Endothelial cell of umbilical vein (primary cell): Measurements from ENCODE around the gene MALSU1. TPM values are rescaled to one million over a fixed set of nuclear protein-coding genes. Genes with fewer than 3 reads are reported as not detected.

ENCODE experiments used
- BruUV-seq: library from RNA; stranded (reverse); fragments of 400-500 nt; replicated peaks from 2 replicates; lab custom pipeline; 2021; lab: Mats Ljungman, UMichigan
- CTCF ChIA-PET: fragments of 300-600, 350-600 bp; sonication (Branson Sonifier 250); formaldehyde crosslinking; loops from one replicate; lab custom pipeline; 2021; ENCODE audit warnings: antibody characterized with exemption, inconsistent platforms; lab: Charles Lee
- POLR2A ChIA-PET: fragments of 300-600, 350-600 bp; sonication (Branson Sonifier 250); formaldehyde crosslinking; loops from one replicate; lab custom pipeline; 2021; ENCODE audit warnings: antibody characterized with exemption, inconsistent platforms; lab: Charles Lee
- DNase-seq: peaks from one replicate; pipeline ENCODE4 v3.0.0-alpha.2; 2011; ENCODE audit warnings: low read depth, low spot score
- FAIRE-seq: peaks from 2 replicates; lab custom pipeline; 2011; peaks lifted over from hg19 to GRCh38; lab: Jason Lieb, UNC
- H2AFZ ChIP-seq: 2 replicates; pipeline ENCODE4 v1.6.0; 2012; ENCODE audit warnings: low read depth, low read length, control low read depth, inconsistent platforms
- H3K27ac ChIP-seq: 2 replicates; pipeline ENCODE4 v1.5.1; 2011; ENCODE audit warnings: low read depth, mild to moderate bottlenecking, control low read depth, low read length, moderate library complexity; ENCODE audit not compliant: insufficient read depth
- H3K27me3 ChIP-seq, 2 experiments: 2 replicates each; pipeline versions ENCODE4 v1.6.0 to v1.6.1; 2011; ENCODE audit warnings: low read length in 2 of 2, mixed read lengths in 1 of 2; ENCODE audit not compliant: control insufficient read depth in 2 of 2, insufficient read depth in 2 of 2
- H3K36me3 ChIP-seq, 2 experiments: 2 replicates in 1 of 2; 3 replicates in 1 of 2; pipeline ENCODE4 v1.5.1; 2011; ENCODE audit warnings: low read length in 2 of 2, mild to moderate bottlenecking in 1 of 2, moderate library complexity in 1 of 2; ENCODE audit not compliant: control insufficient read depth in 2 of 2, insufficient read depth in 2 of 2; ENCODE audit errors: extremely low read depth in 1 of 2
- H3K4me1 ChIP-seq: 3 replicates; pipeline ENCODE4 v1.5.1; 2011; ENCODE audit warnings: mild to moderate bottlenecking, low read length; ENCODE audit not compliant: control insufficient read depth, insufficient read depth; ENCODE audit errors: extremely low read depth
- H3K4me2 ChIP-seq: 2 replicates; pipeline ENCODE4 v1.6.1; 2011; ENCODE audit warnings: low read length, control low read depth, mixed read lengths; ENCODE audit not compliant: insufficient read depth
- H3K4me3 ChIP-seq, 3 experiments: fragments of 200-600 bp in 1 of 3; sonication (generic), shearing (Covaris generic) in 1 of 3; replicated peaks in 1 of 3; 2 replicates each; pipeline ENCODE4 v1.5.1; 2011 to 2016; ENCODE audit warnings: control low read depth in 3 of 3, low read length in 3 of 3, mild to moderate bottlenecking in 2 of 3, inconsistent platforms in 1 of 3, low read depth in 1 of 3, moderate library complexity in 1 of 3; ENCODE audit not compliant: insufficient read depth in 1 of 3
- H3K79me2 ChIP-seq: 2 replicates; pipeline ENCODE4 v1.6.0; 2012; ENCODE audit warnings: low read length, inconsistent platforms; ENCODE audit not compliant: control insufficient read depth, insufficient read depth
- H3K9ac ChIP-seq: replicated peaks from 2 replicates; pipeline ENCODE3; 2011; ENCODE audit warnings: low read length, control low read depth; ENCODE audit not compliant: insufficient read depth; ENCODE audit errors: extremely low read depth
- H3K9me1 ChIP-seq: replicated peaks from 3 replicates; pipeline ENCODE4 v1.6.0; 2011; ENCODE audit warnings: mild to moderate bottlenecking, low read length; ENCODE audit not compliant: control insufficient read depth, insufficient read depth; ENCODE audit errors: extremely low read depth
- H3K9me3 ChIP-seq: replicated peaks from 2 replicates; pipeline ENCODE4 v1.5.1; 2012; ENCODE audit warnings: low read length, inconsistent platforms; ENCODE audit not compliant: control insufficient read depth, insufficient read depth
- H4K20me1 ChIP-seq: replicated peaks from 2 replicates; pipeline ENCODE3; 2011; ENCODE audit warnings: mild to moderate bottlenecking, low read length; ENCODE audit not compliant: control insufficient read depth, insufficient read depth; ENCODE audit errors: extremely low read depth
- EZH2 ChIP-seq: IDR thresholded peaks from 2 replicates; pipeline ENCODE4 v1.6.1; 2012; ENCODE audit warnings: borderline replicate concordance, low read depth, mild to moderate bottlenecking, moderate library complexity, low read length, inconsistent platforms; ENCODE audit not compliant: severe bottlenecking
- FOS ChIP-seq: IDR thresholded peaks from 2 replicates; pipeline ENCODE4 v1.6.1; 2011; ENCODE audit warnings: mild to moderate bottlenecking, low read length, moderate library complexity, borderline replicate concordance; ENCODE audit not compliant: insufficient read depth
- MAX ChIP-seq: IDR thresholded peaks from 2 replicates; pipeline ENCODE4 v1.6.1; 2011; ENCODE audit not compliant: insufficient read depth, insufficient read length
- MYC ChIP-seq: IDR thresholded peaks from one replicate; pipeline ENCODE4 v1.6.1; 2011; ENCODE audit warnings: mild to moderate bottlenecking, low read depth, low read length
- POLR2A ChIP-seq: IDR thresholded peaks from 2 replicates; pipeline ENCODE4 v1.6.1; 2012; ENCODE audit warnings: low read depth, mild to moderate bottlenecking, control low read depth, low read length
- POLR2AphosphoS5 ChIP-seq: IDR thresholded peaks from 2 replicates; pipeline ENCODE4 v1.6.1; 2012; ENCODE audit warnings: low read depth, mild to moderate bottlenecking, control low read depth, low read length, moderate library complexity; ENCODE audit not compliant: insufficient read depth
- dilution Hi-C: fragments of 300-500 bp; cut with MboI; formaldehyde crosslinking; loops from one replicate; pipeline ENCODE4 v1.15.0; 2019; ENCODE audit warnings: low sequenced_read_pairs; ENCODE audit not compliant: extremely low pct_ligation_motif_present
- intact Hi-C: fragments of 100-400 bp; cut with micrococcal nuclease; formaldehyde crosslinking; loops from one replicate; pipeline ENCODE4 v1.10.0; 2022
- polyA plus RNA-seq, 4 experiments: library from polyadenylated mRNA; depleted of rRNA in 3 of 4; stranded (reverse) in 3 of 4; unstranded in 1 of 4; fragments of >200 nt; gene quantifications; 2 replicates each; pipeline versions ENCODE4 v1.2.1 to v1.2.3, GENCODE V29; 2011 to 2012; ENCODE audit warnings: missing spikeins in 1 of 4
- total RNA-seq: library from RNA; stranded (reverse); gene quantifications from 2 replicates; pipeline ENCODE4 v1.2.3, GENCODE V29; 2021
- TF ChIP-seq, protein P1 (sequence below), 2 donors: IDR thresholded peaks; 1 replicate in 1 of 2; 2 replicates in 1 of 2; pipeline ENCODE4 v1.5.1; 2011; ENCODE audit warnings: low read length in 2 of 2, mild to moderate bottlenecking in 2 of 2, moderate library complexity in 2 of 2, control low read depth in 1 of 2, inconsistent platforms in 1 of 2, low read depth in 1 of 2; ENCODE audit not compliant: insufficient read depth in 1 of 2; ENCODE audit errors: extremely low read depth in 1 of 2

The MALSU1 gene
- total and polyA plus RNA-seq, 2 donors (not counting 3 experiments of a cell fraction or from before 2014, with no cell fraction given), result 62.6 to 68.0 TPM

DNA sequence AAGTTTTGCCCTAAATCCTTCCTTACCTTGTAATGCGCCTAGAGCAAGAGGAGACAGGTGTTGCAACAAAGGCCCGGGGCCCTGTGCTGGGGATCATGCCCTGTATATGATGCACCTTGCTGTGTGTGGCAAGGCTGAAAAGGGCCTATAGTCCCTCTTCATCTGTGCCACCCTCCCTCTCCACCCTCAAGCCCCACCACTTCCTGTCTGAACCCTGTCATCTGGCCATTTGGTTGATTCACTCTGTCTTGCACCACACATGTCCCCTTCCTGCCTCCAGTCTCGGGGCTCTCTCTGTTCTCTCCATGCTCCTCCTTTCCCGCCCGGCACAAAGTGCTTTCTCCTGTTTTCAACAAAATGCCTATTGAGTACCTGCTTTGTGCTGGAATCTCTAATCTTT is 11.5 kb upstream of the MALSU1 start:
- H3K4me3 ChIP-seq, result no peak overlapping the region
- no peak overlapping the region for H2AFZ ChIP-seq
- no TSS peak for BruUV-seq
- intact Hi-C loops (no loop called here), dilution Hi-C loops (loop anchor here (25.0 kb wide), 1 partner anchor 225 kb away; no protein-coding TSS in a partner anchor)
- H3K27me3 ChIP-seq, result no peaks in the 10 kb centered on the region
- H3K36me3 ChIP-seq, result no peaks in the 10 kb centered on the region
- TF ChIP-seq POLR2A, result no peak
- DNase-seq (no peak), FAIRE-seq (no peak)
- H3K4me1 ChIP-seq, result no peaks in the 10 kb centered on the region
- no peaks in the 10 kb centered on the region for H3K9me1 ChIP-seq
- ChIA-PET POLR2A (no interaction called here), CTCF (no interaction called here)
- no peak overlapping the region for H3K9ac ChIP-seq
- H3K9me3 ChIP-seq, result no peaks in the 10 kb centered on the region
- H3K4me2 ChIP-seq, result no peak overlapping the region
- no peaks in the 10 kb centered on the region for H4K20me1 ChIP-seq
- no peak overlapping the region for H3K27ac ChIP-seq
- H3K79me2 ChIP-seq, result no peaks in the 10 kb centered on the region

DNA sequence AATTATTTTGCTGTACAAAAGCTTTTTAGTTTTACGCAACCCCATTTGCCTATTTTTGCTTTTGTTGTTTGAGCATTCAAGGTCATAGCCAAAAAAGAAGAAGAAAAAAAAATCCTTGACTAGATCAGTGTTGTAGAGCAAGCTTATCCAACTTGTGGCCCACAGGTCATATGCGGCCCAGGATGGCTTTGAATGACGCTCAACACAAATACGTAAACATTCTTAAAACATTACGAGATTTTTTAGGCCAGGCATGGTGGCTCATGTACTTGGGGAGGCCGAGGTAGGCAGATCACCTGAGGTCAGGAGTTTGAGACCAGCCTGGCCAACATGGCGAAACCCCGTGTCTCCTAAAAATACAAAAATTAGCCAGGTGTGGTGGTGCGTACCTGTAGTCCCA is 8.1 kb upstream of the MALSU1 start:
- H3K36me3 ChIP-seq, result no peaks in the 10 kb centered on the region
- H3K4me1 ChIP-seq, result no peaks in the 10 kb centered on the region

More for the DNA sequence above, 8.1 kb upstream of the MALSU1 start:
- ChIA-PET CTCF (interaction anchor here (0.6 to 1.0 kb wide), 3 partner anchors 9 to 19 kb away, joined by 3 to 4 read pairs (median 3); no protein-coding TSS in a partner anchor), POLR2A (no interaction called here)
- no peaks in the 10 kb centered on the region for H3K79me2 ChIP-seq
- DNase-seq, result no peak
- H3K9me3 ChIP-seq, result no peaks in the 10 kb centered on the region
- no peaks in the 10 kb centered on the region for H3K9me1 ChIP-seq
- no TSS peak for BruUV-seq
- TF ChIP-seq, protein P1, sequence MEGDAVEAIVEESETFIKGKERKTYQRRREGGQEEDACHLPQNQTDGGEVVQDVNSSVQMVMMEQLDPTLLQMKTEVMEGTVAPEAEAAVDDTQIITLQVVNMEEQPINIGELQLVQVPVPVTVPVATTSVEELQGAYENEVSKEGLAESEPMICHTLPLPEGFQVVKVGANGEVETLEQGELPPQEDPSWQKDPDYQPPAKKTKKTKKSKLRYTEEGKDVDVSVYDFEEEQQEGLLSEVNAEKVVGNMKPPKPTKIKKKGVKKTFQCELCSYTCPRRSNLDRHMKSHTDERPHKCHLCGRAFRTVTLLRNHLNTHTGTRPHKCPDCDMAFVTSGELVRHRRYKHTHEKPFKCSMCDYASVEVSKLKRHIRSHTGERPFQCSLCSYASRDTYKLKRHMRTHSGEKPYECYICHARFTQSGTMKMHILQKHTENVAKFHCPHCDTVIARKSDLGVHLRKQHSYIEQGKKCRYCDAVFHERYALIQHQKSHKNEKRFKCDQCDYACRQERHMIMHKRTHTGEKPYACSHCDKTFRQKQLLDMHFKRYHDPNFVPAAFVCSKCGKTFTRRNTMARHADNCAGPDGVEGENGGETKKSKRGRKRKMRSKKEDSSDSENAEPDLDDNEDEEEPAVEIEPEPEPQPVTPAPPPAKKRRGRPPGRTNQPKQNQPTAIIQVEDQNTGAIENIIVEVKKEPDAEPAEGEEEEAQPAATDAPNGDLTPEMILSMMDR (IDR thresholded peaks at IDR 0.05; ENCODE audit: extremely low read depth in 1 of 2, insufficient read depth in 1 of 2, low read depth in 1 of 2, low read length in 2 of 2), result no peak
- TF ChIP-seq MAX, result no peak
- TF ChIP-seq MYC, result no peak
- TF ChIP-seq POLR2AphosphoS5, result no peak
- no peak for TF ChIP-seq POLR2A
- no peak for TF ChIP-seq FOS
- TF ChIP-seq EZH2, result no peak
- intact Hi-C loops (no loop called here), dilution Hi-C loops (loop anchor here (25.0 kb wide), 1 partner anchor 221 kb away; no protein-coding TSS in a partner anchor)
- no peak overlapping the region for H3K9ac ChIP-seq
- H3K27ac ChIP-seq, result no peak overlapping the region
- FAIRE-seq, result no peak
- no peaks in the 10 kb centered on the region for H3K27me3 ChIP-seq
- no peak overlapping the region for H3K4me3 ChIP-seq
- H2AFZ ChIP-seq, result no peak overlapping the region
- H4K20me1 ChIP-seq, result no peaks in the 10 kb centered on the region
- H3K4me2 ChIP-seq, result no peak overlapping the region
